Spleen (tissue), 11 donors: ENCODE measurements around the gene DLG2. TPM values are rescaled to one million over a fixed set of nuclear protein-coding genes. Genes with fewer than 3 reads are reported as not detected.

Experiments
- DNase-seq: peaks from one replicate; pipeline ENCODE4 v3.0.0-alpha.2; 2020
- H3K27ac ChIP-seq, 8 donors: fragments of 200-600 bp; sonication (generic) in 7 of 8; 1 replicate in 4 of 8; 2 replicates in 4 of 8; pipeline versions ENCODE4 v1.5.0 to v1.8.0; 2016 to 2021; ENCODE audit warnings: inconsistent platforms in 4 of 8, mild to moderate bottlenecking in 4 of 8, moderate library complexity in 1 of 8
- H3K27me3 ChIP-seq, 7 donors: fragments of 200-600 bp; sonication (generic) in 6 of 7; replicated peaks in 1 of 7; 1 replicate in 4 of 7; 2 replicates in 3 of 7; pipeline versions ENCODE4 v1.5.0 to v1.8.0; 2016 to 2021; ENCODE audit warnings: inconsistent platforms in 3 of 7, mild to moderate bottlenecking in 1 of 7
- H3K36me3 ChIP-seq, 6 donors: fragments of 200-600 bp; sonication (generic) in 5 of 6; 1 replicate in 4 of 6; 2 replicates in 2 of 6; pipeline versions ENCODE4 v1.5.0 to v1.8.0; 2016 to 2021; ENCODE audit warnings: inconsistent platforms in 2 of 6
- H3K4me1 ChIP-seq, 6 donors: fragments of 200-600 bp; sonication (generic) in 5 of 6; 1 replicate in 3 of 6; 2 replicates in 3 of 6; pipeline versions ENCODE4 v1.5.0 to v1.8.0; 2016 to 2021; ENCODE audit warnings: inconsistent platforms in 3 of 6
- H3K4me3 ChIP-seq, 8 donors: fragments of 200-600 bp; sonication (generic) in 7 of 8; 1 replicate in 4 of 8; 2 replicates in 4 of 8; pipeline versions ENCODE4 v1.5.0 to v1.8.0; 2016 to 2021; ENCODE audit warnings: inconsistent platforms in 4 of 8, mild to moderate bottlenecking in 4 of 8, moderate library complexity in 2 of 8
- H3K9me3 ChIP-seq, 8 donors: fragments of 200-600 bp; sonication (generic) in 7 of 8; 1 replicate in 4 of 8; 2 replicates in 4 of 8; pipeline versions ENCODE4 v1.5.0 to v1.8.0; 2016 to 2021; ENCODE audit warnings: inconsistent platforms in 4 of 8
- CTCF ChIP-seq, 11 experiments: fragments of 200-600 bp in 7 of 11; fragments of 450-650 bp in 4 of 11; sonication (generic) in 4 of 11; IDR thresholded peaks in 8 of 11; conservative IDR thresholded peaks in 3 of 11; 1 replicate in 7 of 11; 2 replicates in 4 of 11; pipeline versions ENCODE4 v1.4.0 to v1.8.0; 2016 to 2021; ENCODE audit warnings: antibody characterized with exemption in 11 of 11, inconsistent platforms in 4 of 11, mild to moderate bottlenecking in 1 of 11
- POLR2A ChIP-seq, 3 donors: fragments of 450-650 bp; IDR thresholded peaks; one replicate each; pipeline ENCODE4 v1.5.1; 2017; ENCODE audit warnings: antibody characterized with exemption in 3 of 3, mild to moderate bottlenecking in 1 of 3
- POLR2AphosphoS5 ChIP-seq, 3 donors: sonication (generic); formaldehyde crosslinking; IDR thresholded peaks; one replicate each; pipeline ENCODE4 v1.5.1; 2017; ENCODE audit warnings: antibody characterized with exemption in 3 of 3
- WGBS, 5 donors: extraction: QIAGEN DNeasy Blood & Tissue Kit in 3 of 5; methylation state at CpG; one replicate each; pipeline versions ENCODE4 v1.1.5 to v1.1.7; 2013 to 2018; 5-methylcytosine and 5-hydroxymethylcytosine counted together
- intact Hi-C: fragments of 100-400 bp; cut with DNase I; formaldehyde crosslinking; loops from one replicate; pipeline ENCODE4 v1.15.0; 2023; ENCODE audit warnings: low total_unique reads
- polyA plus RNA-seq, 3 donors: library from polyadenylated mRNA; stranded (reverse); fragments of 200-250 nt; gene quantifications; one replicate each; pipeline ENCODE4 v1.2.1, GENCODE V29; 2013
- total RNA-seq, 7 donors: library from RNA; depleted of rRNA in 3 of 7; stranded (reverse); fragments of >200 nt in 3 of 7; fragmentation: NEBNext Ultra II Directional in 4 of 7; extraction: Animal tissue kit (Norgen Biotek cat#: 25700) in 4 of 7; gene quantifications; one replicate each; pipeline versions ENCODE4 v1.1.0 to v1.2.1, GENCODE V29; 2016 to 2021
- donor health status: healthy with polysubstance abuse.
- donor health status: DM: no; HTN: no; CAD: no; lungs with moderate emphysema.
- donor health status: DM: no; HTN: no; CAD: no.
- donor health status: Bipolar disorder and iron deficiency.
- donor health status: healthy.
- donor health status: DM: no; HTN: no; CAD: no.
- donor health status: DM: yes; HTN: yes; CAD: no.

The DLG2 gene
- total and polyA plus RNA-seq, 10 donors, result 0.43 to 12.7 (median 7.9) TPM

GRCh38 chr11:84837402-84838069 is 789.6 kb downstream of the DLG2 start:
- Histone ChIP-seq H3K4me3 (no peak overlapping the region), H3K27ac (no peak overlapping the region), H3K27me3 (no peaks in the 10 kb centered on the region), H3K36me3 (no peaks in the 10 kb centered on the region), H3K9me3 (peaks cover 0 to 20% (median 8%) of the 10 kb centered on the region in 8 donors), H3K4me1 (no peaks in the 10 kb centered on the region)
- WGBS, 5 donors, result 83 to 91% (median 88%) methylated on average over 3 of the region's 3 CpGs
- intact Hi-C loops, result no loop called here
- TF ChIP-seq POLR2AphosphoS5 (IDR thresholded peaks at IDR 0.05) (no peak), CTCF (IDR thresholded peaks at IDR 0.05 in 8 of 11, conservative IDR thresholded peaks at IDR 0.05 in 3 of 11) (no peak), POLR2A (IDR thresholded peaks at IDR 0.05) (no peak)
- no peak for DNase-seq

GRCh38 chr11:84836371-84836770 is 790.8 kb downstream of the DLG2 start:
- no peaks in the 10 kb centered on the region for H3K36me3 ChIP-seq
- peaks cover 0 to 20% (median 8%) of the 10 kb centered on the region in 8 donors for H3K9me3 ChIP-seq
- H3K4me3 ChIP-seq, result no peak overlapping the region
- H3K27ac ChIP-seq, result no peak overlapping the region
- TF ChIP-seq CTCF (IDR thresholded peaks at IDR 0.05 in 8 of 11, conservative IDR thresholded peaks at IDR 0.05 in 3 of 11) (no peak), POLR2A (IDR thresholded peaks at IDR 0.05) (no peak), POLR2AphosphoS5 (IDR thresholded peaks at IDR 0.05) (no peak)
- DNase-seq, result no peak
- H3K27me3 ChIP-seq, result no peaks in the 10 kb centered on the region
- H3K4me1 ChIP-seq, result no peaks in the 10 kb centered on the region
- intact Hi-C loops, result no loop called here

GRCh38 chr11:84833488-84834088 is 793.6 kb downstream of the DLG2 start:
- peaks cover 0 to 8% (median 0%) of the 10 kb centered on the region in 8 donors for H3K9me3 ChIP-seq
- 65 to 80% (median 72%) methylated on average over 2 of the region's 2 CpGs for WGBS, 5 donors
- no peak for TF ChIP-seq CTCF (IDR thresholded peaks at IDR 0.05 in 8 of 11, conservative IDR thresholded peaks at IDR 0.05 in 3 of 11)
- TF ChIP-seq POLR2AphosphoS5 (IDR thresholded peaks at IDR 0.05), result no peak
- TF ChIP-seq POLR2A (IDR thresholded peaks at IDR 0.05), result no peak
- no peak overlapping the region for H3K4me3 ChIP-seq
- no peaks in the 10 kb centered on the region for H3K36me3 ChIP-seq
- intact Hi-C loops, result no loop called here
- DNase-seq, result no peak
- no peak overlapping the region for H3K27ac ChIP-seq
- no peaks in the 10 kb centered on the region for H3K4me1 ChIP-seq
- H3K27me3 ChIP-seq, result no peaks in the 10 kb centered on the region

- intact Hi-C loops, result no loop called here
- Histone ChIP-seq H3K27me3 (no peaks in the 10 kb centered on the region), H3K4me1 (no peaks in the 10 kb centered on the region), H3K9me3 (no peaks in the 10 kb centered on the region), H3K36me3 (no peaks in the 10 kb centered on the region), H3K27ac (no peak overlapping the region), H3K4me3 (no peak overlapping the region)
- TF ChIP-seq POLR2A (IDR thresholded peaks at IDR 0.05), result no peak
- TF ChIP-seq POLR2AphosphoS5 (IDR thresholded peaks at IDR 0.05), result no peak
- TF ChIP-seq CTCF (IDR thresholded peaks at IDR 0.05 in 8 of 11, conservative IDR thresholded peaks at IDR 0.05 in 3 of 11), result no peak
- no peak for DNase-seq
These were observed 796.8 kb downstream of the DLG2 start for GRCh38 chr11:84830372-84830771.
